HepG2 (cell line): ENCODE measurements around the gene MAP4K3. TPM values are rescaled to one million over a fixed set of nuclear protein-coding genes. Genes with fewer than 3 reads are reported as not detected.

Experiments
- ARNT ChIP-seq: fragments of 450-650 bp; IDR thresholded peaks from 2 replicates; pipeline ENCODE4 v1.6.1; 2017
- ETV5 ChIP-seq: IDR thresholded peaks from 2 replicates; pipeline ENCODE4 v1.6.1; 2018; ENCODE audit warnings: missing biosample characterization, missing genetic modification reagents, inconsistent platforms, borderline replicate concordance
- ETV6 ChIP-seq: sonication (generic); formaldehyde crosslinking; conservative IDR thresholded peaks from 2 replicates; pipeline ENCODE4 v1.4.0; 2020; ENCODE audit warnings: missing genetic modification reagents
- FIP1L1 ChIP-seq: fragments of 200-400 bp; formaldehyde crosslinking; IDR thresholded peaks from 2 replicates; pipeline ENCODE4 v1.6.1; 2018; ENCODE audit warnings: low read depth, mild to moderate bottlenecking, low read length, moderate library complexity, borderline replicate concordance; ENCODE audit not compliant: insufficient read depth
- JUN ChIP-seq: sonication (generic); formaldehyde crosslinking; IDR thresholded peaks from 2 replicates; pipeline ENCODE4 v1.4.0; 2020; ENCODE audit warnings: mild to moderate bottlenecking, missing genetic modification reagents
- NCOA1 ChIP-seq: sonication (generic); formaldehyde crosslinking; IDR thresholded peaks from 2 replicates; pipeline ENCODE4 v1.9.0; 2021; ENCODE audit warnings: missing genetic modification reagents
- NR0B2 ChIP-seq: sonication (generic); formaldehyde crosslinking; IDR thresholded peaks from 2 replicates; pipeline ENCODE4 v1.4.0; 2020; ENCODE audit warnings: mild to moderate bottlenecking, missing genetic modification reagents
- SAFB2 ChIP-seq: sonication (generic); formaldehyde crosslinking; IDR thresholded peaks from 2 replicates; pipeline ENCODE4 v1.5.1; 2020; ENCODE audit warnings: missing genetic modification reagents, low read depth, mild to moderate bottlenecking, borderline replicate concordance
- SALL1 ChIP-seq: sonication (generic); formaldehyde crosslinking; IDR thresholded peaks from 2 replicates; pipeline ENCODE4 v1.8.0; 2022; ENCODE audit warnings: mild to moderate bottlenecking, missing genetic modification reagents
- SP1 ChIP-seq, 2 experiments: fragments of 450-650 bp in 1 of 2; sonication (generic) in 1 of 2; formaldehyde crosslinking in 1 of 2; IDR thresholded peaks; 2 replicates each; pipeline versions ENCODE4 v1.4.0 to v1.6.1; 2016 to 2020; ENCODE audit warnings: missing genetic modification reagents in 1 of 2
- TEF ChIP-seq: sonication (generic); formaldehyde crosslinking; IDR thresholded peaks from 2 replicates; pipeline ENCODE4 v1.5.0; 2020; ENCODE audit warnings: missing genetic modification reagents
- ZBTB37 ChIP-seq: sonication (generic); formaldehyde crosslinking; IDR thresholded peaks from 2 replicates; pipeline ENCODE4 v1.4.0; 2020; ENCODE audit warnings: mild to moderate bottlenecking, missing genetic modification reagents
- ZBTB39 ChIP-seq: sonication (generic); formaldehyde crosslinking; IDR thresholded peaks from 2 replicates; pipeline ENCODE4 v1.5.0; 2020; ENCODE audit warnings: missing genetic modification reagents
- ZBTB42 ChIP-seq: sonication (generic); formaldehyde crosslinking; IDR thresholded peaks from 2 replicates; pipeline ENCODE4 v1.5.0; 2020; ENCODE audit warnings: mild to moderate bottlenecking, missing genetic modification reagents
- ZGPAT ChIP-seq: IDR thresholded peaks from 2 replicates; pipeline ENCODE4 v1.6.1; 2016; ENCODE audit warnings: mild to moderate bottlenecking
- ZMAT3 ChIP-seq: sonication (generic); formaldehyde crosslinking; conservative IDR thresholded peaks from 2 replicates; pipeline ENCODE4 v1.7.0; 2021; ENCODE audit warnings: missing genetic modification reagents
- ZNF18 ChIP-seq: sonication (generic); formaldehyde crosslinking; IDR thresholded peaks from 2 replicates; pipeline ENCODE4 v1.8.0; 2022; ENCODE audit warnings: mild to moderate bottlenecking, missing genetic modification reagents; ENCODE audit not compliant: insufficient replicate concordance
- ZNF205 ChIP-seq: IDR thresholded peaks from 2 replicates; pipeline ENCODE4 v1.6.1; 2018; ENCODE audit warnings: missing biosample characterization, missing genetic modification reagents
- ZNF382 ChIP-seq: sonication (generic); formaldehyde crosslinking; IDR thresholded peaks from 2 replicates; pipeline ENCODE4 v1.5.0; 2020; ENCODE audit warnings: missing genetic modification reagents, mild to moderate bottlenecking, borderline replicate concordance
- ZNF383 ChIP-seq: sonication (generic); formaldehyde crosslinking; IDR thresholded peaks from 2 replicates; pipeline ENCODE4 v1.4.0; 2020; ENCODE audit warnings: missing genetic modification reagents, mild to moderate bottlenecking, borderline replicate concordance
- polyA plus RNA-seq, 8 experiments: library from polyadenylated mRNA; depleted of rRNA in 3 of 8; stranded (reverse) in 7 of 8; unstranded in 1 of 8; fragments of >200 nt; fragmentation: Illumina TruSeq in 4 of 8; extraction: Trizol in 4 of 8; gene quantifications; 2 replicates each; pipeline versions ENCODE4 v1.2.1 to v1.2.3, GENCODE V29; 2011 to 2016; ENCODE audit warnings: low read depth in 4 of 8, missing spikeins in 1 of 8, mixed read lengths in 1 of 8; ENCODE audit not compliant: insufficient read depth in 1 of 8
- total RNA-seq, 5 experiments: library from RNA; depleted of rRNA; stranded (reverse); fragments of >200 nt; fragmentation: Illumina TruSeq; extraction: Trizol; gene quantifications; 2 replicates each; pipeline ENCODE4 v1.2.3, GENCODE V29; 2016; ENCODE audit warnings: low read depth in 1 of 5

MAP4K3 gene
- total and polyA plus RNA-seq, 2 of the 13 experiments (the other 11 are each of a cell fraction or from before 2014, with no cell fraction given): 45.9 to 53.2 TPM

GRCh38 chr2:39436592-39437521, at the start of gene MAP4K3 (continued):
- TF ChIP-seq ZGPAT: peak; percentile 46; the same call in 1 of the 2 replicates
- no peak; the same call in 1 of the 2 replicates for TF ChIP-seq JUN (CRISPR knock-in tag)
- TF ChIP-seq NCOA1: 0 out of 2 replicates have a peak, but pooled peaks have one; percentile 43
- TF ChIP-seq NR0B2 (CRISPR knock-in tag): no peak; the same call in 1 of the 2 replicates
- TF ChIP-seq ZNF382: no peak
- TF ChIP-seq ZBTB42 (CRISPR knock-in tag): peak; percentile 35
- peak; percentile 19 for TF ChIP-seq ZNF18 (CRISPR knock-in tag)
- TF ChIP-seq SALL1 (CRISPR knock-in tag): peak; percentile 90
- TF ChIP-seq ZBTB39 (CRISPR knock-in tag): no peak; the same call in 1 of the 2 replicates
- no peak for TF ChIP-seq ZNF383 (CRISPR knock-in tag)
- TF ChIP-seq FIP1L1: 0 out of 2 replicates have a peak, but pooled peaks have one; percentile 41
- TF ChIP-seq SP1 (IDR thresholded peaks at IDR 0.05): no peak
- no peak for TF ChIP-seq SP1 (CRISPR knock-in tag; IDR thresholded peaks at IDR 0.05)
- TF ChIP-seq ZMAT3 (CRISPR knock-in tag): 0 out of 2 replicates have a peak, but pooled peaks have one; percentile 43
- TF ChIP-seq SAFB2 (CRISPR knock-in tag): peak; percentile 42; the same call in 1 of the 2 replicates
- TF ChIP-seq ETV6: peak; percentile 58
- no peak; the same call in 1 of the 2 replicates for TF ChIP-seq ZNF205
- TF ChIP-seq ETV5: peak; percentile 71
- TF ChIP-seq ZBTB37 (CRISPR knock-in tag): no peak
- TF ChIP-seq ARNT: no peak
- TF ChIP-seq TEF: no peak
